DMS 273 treated with DMSO at 0.1 percent for 48 hours (cell line): Measurements from ENCODE around the gene IRF5.
"Not testable (repeated sequence)": the region's sequence is repeated elsewhere in the genome, so short reads cannot be mapped to it uniquely, and the experiment has no call there.

Experiments
- DNase-seq: peaks from one replicate; lab custom pipeline; 2025; lab: John Stamatoyannopoulos, UW

The IRF5 gene

DNA sequence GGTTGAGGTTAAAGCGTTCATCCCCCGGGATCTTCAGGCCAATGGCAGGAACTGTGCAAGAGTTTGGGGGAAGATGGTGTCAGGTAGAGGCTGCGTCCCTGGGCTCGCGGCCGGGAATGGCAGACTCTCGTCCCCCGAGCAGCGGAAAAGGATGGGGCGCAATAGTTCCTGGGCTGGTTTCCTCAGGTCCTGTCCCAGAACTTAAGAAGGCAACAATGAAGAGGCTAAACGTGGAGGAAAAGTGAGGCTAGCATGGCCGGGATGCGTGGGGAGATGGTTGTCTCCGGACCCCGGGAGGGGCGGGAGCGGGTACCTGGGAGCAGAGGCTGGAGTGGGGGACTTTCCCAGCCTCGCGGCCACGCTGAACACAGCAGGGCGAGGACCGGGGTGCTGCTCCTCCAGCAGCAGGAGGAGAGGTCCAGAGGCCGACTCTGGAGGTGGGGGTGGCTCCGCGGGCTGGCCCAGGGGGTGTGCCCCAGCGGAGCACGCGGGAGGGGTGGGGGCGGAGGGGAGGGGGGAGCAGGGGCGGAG, 882 bp downstream of the IRF5 start:
- DNase-seq = no peak

DNA sequence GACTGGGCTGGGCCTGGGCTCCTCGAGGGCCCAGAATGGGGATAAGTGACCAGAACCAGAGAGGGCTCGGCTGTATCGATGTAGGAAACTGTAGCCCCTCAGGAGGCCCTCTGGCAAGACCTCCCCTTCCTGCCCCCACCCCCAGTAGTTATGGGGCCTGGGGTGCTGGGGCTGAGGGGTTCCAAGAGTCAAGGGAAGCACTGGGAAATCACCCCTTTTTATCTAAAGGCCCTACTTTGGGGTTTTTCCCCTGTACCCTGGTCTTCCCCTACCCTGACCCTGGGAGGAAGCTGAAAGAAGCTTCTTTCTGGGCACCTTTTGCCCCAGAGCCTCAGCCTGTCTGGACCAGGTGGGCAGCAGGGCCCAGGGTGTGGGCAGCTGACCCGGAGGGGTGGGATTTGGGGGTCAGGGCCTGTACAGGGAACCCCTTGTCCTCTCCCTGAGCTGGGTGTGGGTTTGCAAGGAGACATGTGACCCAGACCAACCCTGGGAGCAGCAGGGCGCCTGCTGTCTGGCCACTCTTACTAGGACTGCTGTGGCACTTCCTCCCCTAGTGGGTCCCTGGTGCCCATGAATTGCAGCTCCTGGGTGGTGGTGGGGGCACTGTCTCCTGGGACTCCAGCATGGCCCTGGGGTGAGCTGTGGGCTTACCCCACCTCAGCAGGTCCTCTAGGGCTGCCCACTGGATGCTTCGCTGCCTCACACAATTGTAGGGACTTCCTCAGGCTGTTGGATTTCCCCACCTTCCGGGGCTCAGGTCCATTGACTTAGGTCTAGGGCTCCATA, 1.5 kb downstream of the IRF5 start:
- no peak for DNase-seq

DNA sequence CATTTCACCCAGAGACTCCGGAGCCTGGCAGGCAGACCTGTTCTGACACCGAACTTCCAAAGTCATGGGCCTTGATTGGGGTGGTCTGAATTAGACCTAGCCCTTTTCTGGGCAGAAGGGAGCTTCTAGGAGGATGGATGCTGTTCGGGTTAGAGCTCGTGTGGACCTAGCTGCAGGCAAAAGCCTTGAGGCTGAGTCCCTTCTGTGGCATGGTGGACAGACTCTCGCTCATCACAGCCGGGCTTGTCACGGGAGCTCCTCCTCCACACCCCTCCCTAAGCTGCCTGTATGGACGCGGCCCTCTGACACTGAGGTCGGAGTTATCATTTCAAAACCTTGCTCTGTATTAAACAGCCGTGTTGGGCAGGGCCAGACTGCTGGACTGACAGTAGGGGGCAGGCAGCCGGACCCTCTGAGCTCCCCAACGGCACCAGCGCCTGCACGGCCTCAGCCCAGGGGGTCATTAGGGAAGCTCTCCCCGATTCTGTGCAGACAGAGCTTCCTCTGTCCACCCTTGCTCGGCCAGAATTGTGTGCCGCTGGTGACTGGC, 2.2 kb downstream of the IRF5 start:
- no peak for DNase-seq

DNA sequence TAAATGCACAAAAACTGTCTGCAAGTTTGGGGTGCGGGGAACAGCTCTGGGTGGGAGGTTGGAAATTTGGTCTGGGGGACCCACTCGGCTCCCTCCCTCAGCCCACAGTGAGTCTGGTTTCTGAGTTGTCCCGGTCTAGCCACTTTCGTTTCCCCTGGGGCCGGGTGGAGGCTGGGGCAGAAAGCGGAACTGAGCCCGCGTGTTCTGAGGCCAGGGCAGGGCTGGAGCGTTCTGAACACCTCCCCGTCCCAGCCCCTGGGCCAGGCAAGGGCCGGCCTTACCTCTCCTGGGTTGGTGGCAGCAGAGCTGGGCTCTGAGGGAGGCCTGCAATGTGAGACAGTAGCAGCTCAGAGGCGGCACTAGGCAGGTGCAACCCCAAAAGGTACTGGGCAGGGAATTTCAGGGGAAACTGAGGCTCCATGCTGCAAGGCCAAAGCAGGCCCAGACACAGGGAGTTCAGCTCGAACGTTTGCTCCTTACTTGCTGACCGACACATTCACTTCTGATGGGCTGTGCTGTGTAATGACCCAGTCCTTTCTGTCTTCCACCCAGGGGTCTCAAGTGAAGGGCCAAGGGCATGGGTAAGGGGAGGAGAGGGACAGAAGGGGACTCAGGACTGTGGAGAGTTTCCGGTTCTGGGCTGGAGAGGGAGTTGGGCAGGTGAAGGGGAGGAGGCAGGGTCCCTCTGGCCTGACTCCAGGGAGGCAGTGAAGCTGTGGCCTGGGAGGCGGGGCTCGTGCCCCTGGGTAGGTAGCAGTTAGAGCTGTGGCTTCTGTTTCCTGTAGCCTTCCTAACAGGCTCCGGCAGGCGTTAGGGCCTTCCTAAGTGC, 3.0 kb downstream of the IRF5 start:
- DNase-seq = no peak

DNA sequence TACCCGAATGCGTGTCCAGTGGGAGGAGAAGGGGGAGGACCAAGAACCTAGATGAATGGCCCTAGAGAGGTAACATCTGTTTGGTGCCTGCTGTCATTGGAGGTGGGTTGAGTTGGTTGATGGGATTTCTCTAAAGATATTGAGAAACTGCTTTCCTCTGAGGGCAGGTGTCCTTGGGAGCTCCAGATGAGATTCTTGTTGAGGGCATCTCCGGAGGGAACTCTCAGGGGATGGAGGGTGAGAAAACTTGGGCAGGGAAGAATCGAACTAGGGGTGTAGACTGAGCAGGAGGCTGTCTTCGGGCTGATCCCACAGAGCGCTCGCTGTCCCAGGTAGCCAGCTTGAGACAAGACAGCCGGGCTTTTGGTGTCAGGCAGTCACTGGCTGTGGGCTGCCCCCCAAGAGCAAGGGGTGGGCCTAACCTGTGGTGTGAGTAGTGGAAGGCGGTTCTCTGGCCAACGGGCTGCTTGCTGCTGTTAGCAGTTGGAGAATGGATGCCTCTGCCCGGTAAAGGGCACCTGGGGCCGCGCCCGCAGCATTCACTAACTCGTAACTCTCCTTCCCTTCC, 3.7 kb downstream of the IRF5 start:
- no peak for DNase-seq

DNA sequence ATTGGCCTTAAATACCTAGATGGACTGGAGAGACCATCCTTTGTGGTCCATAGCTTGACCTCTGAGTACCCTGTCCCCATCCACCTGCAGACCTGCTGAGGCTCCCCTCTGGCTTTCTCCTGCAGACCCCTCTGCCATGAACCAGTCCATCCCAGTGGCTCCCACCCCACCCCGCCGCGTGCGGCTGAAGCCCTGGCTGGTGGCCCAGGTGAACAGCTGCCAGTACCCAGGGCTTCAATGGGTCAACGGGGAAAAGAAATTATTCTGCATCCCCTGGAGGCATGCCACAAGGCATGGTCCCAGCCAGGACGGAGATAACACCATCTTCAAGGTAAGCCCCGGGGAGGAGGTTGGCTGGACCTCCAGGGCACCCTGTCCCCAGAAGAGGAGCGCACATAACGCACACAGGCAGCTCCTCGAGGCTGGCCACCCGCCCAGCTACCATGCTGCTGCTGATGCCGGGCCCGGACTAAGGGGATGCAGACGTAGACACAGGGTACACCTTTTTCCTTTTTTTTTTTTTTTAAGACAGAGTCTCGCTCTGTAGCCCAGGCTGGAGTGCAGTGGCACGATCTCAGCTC, 4.3 kb downstream of the IRF5 start:
- DNase-seq = peak; percentile 41

DNA sequence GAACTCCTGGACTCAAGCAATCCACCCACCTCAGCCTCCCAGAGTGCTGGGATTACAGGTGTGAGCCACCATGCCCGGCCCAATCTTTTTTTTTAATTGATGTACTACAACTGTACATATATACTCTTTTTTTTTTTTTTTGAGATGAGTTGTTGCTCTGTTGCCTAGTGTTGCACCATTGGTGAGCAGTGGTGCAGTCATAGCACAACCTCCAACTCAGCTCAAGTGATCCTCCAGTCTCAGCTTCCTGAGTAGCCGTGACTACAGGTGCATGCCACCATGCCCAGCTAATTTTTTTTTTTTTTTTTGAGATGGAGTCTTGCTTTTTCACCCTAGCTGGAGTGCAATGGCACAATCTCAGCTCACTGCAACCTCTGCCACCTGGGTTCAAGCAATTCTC, 5.5 kb downstream of the IRF5 start:
- not testable (repeated sequence) for DNase-seq

DNA sequence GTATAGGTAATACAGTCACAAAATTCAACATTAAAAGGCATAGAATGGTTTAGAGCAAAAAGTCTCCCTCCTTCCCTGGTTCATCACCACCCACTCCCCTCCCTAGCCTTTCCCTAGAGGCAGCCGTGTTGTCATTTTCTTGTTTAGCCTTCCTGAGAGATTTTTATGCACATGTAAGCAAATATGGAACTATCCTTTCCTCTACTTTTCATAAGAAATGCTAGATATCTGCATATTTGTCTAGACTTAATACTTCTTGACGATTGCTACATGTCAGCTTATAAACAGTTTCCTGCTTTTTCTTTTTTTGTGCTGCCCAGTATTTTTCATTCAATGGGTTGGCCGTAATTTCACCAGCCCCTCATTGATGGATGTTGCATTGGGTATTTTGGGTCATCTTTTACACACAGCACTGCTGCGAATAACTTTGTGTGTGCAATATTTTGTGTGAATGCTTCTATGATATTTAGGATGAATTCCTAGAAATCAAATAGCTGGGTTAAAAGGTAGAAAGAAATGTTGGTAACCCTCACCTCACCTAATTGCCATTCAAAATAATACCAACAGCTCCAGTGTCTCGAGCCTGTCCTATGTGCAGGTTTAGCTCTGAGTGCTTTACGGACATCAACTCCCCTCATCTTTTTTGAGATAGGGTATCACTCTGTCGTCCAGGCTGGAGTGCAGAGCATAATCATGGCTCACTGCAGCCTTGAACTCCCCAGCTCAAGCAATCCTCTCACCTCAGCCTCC, 6.9 kb downstream of the IRF5 start:
- no peak for DNase-seq

DNA sequence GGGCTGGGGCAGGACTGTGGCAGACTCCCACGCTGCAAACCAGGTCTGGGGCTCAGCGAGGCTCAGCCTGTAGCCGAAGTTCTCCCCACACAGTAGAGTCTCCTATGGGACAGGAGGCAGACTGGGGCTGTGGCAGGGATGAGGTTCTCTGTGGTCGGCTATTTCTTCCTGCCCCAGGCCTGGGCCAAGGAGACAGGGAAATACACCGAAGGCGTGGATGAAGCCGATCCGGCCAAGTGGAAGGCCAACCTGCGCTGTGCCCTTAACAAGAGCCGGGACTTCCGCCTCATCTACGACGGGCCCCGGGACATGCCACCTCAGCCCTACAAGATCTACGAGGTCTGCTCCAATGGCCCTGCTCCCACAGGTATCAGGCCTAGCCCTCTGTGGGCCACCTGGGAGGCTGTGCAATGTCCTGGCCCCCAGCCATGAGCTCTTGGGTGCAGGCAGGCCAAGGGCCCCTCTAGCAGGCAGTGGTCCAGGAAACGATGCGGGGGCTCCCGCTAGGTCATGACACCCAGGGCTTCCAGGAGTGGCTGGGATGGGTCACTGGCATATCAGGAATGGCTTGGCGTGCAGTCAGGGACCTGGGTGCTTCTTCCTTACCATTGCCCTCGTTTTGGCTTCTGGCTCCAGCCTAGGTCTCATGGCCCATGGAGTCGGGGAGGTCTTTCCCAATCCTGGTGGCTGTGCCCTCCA, 8.1 kb downstream of the IRF5 start:
- no peak for DNase-seq

DNA sequence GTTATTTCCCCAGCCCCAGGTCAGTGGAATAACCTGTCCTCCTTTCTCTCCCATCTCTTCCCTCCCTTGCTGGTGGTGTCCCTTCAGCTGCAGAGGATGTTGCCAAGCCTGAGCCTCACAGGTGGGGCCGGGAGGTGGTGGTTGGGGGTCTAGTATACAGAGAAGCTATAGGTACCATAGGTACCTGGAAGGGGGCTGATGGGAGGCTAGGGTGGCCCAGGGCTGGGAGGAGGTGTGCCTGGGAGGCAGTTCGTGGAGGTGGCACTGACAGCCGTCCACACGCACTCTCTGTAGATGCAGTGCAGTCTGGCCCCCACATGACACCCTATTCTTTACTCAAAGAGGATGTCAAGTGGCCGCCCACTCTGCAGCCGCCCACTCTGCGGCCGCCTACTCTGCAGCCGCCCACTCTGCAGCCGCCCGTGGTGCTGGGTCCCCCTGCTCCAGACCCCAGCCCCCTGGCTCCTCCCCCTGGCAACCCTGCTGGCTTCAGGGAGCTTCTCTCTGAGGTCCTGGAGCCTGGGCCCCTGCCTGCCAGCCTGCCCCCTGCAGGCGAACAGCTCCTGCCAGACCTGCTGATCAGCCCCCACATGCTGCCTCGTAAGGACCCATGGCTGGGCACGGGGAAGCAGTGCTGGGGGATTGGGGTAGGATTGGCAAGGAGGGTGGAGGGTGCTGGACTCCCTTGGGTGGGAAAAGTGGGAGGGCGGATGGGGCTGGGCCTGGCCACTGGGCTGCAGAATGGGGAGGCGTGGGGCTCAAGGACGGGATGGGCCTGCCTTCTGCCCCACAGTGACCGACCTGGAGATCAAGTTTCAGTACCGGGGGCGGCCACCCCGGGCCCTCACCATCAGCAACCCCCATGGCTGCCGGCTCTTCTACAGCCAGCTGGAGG, 9.5 kb downstream of the IRF5 start:
- no peak for DNase-seq

DNA sequence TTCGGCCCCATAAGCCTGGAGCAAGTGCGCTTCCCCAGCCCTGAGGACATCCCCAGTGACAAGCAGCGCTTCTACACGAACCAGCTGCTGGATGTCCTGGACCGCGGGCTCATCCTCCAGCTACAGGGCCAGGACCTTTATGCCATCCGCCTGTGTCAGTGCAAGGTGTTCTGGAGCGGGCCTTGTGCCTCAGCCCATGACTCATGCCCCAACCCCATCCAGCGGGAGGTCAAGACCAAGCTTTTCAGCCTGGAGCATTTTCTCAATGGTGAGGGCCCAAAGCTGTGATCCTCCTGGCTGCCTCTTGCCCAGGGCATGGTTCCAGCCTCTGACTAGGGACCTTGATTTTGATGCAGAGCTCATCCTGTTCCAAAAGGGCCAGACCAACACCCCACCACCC, 10.1 kb downstream of the IRF5 start:
- no peak for DNase-seq

DNA sequence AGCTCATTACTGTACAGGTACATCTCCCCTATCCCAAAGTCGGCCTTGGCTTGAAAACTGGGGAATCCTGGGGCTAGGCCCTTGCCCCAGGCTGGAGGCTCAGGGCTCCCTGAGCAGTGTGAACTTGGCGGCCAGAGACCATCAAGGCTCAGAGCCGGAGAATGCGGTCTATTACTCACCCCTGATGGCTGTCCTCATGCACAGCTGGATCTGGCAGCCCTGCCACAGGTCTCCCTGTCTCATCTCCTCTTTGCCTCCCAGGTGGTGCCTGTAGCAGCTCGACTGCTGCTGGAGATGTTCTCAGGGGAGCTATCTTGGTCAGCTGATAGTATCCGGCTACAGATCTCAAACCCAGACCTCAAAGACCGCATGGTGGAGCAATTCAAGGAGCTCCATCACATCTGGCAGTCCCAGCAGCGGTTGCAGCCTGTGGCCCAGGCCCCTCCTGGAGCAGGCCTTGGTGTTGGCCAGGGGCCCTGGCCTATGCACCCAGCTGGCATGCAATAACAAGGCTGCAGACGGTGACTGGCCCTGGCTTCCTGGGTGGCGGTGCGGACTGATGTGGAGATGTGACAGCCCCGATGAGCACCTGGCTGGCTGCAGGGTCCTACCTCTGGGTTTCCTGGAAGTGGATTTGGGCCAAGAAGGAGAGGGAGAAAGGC, 10.7 kb downstream of the IRF5 start:
- DNase-seq = no peak

DNA sequence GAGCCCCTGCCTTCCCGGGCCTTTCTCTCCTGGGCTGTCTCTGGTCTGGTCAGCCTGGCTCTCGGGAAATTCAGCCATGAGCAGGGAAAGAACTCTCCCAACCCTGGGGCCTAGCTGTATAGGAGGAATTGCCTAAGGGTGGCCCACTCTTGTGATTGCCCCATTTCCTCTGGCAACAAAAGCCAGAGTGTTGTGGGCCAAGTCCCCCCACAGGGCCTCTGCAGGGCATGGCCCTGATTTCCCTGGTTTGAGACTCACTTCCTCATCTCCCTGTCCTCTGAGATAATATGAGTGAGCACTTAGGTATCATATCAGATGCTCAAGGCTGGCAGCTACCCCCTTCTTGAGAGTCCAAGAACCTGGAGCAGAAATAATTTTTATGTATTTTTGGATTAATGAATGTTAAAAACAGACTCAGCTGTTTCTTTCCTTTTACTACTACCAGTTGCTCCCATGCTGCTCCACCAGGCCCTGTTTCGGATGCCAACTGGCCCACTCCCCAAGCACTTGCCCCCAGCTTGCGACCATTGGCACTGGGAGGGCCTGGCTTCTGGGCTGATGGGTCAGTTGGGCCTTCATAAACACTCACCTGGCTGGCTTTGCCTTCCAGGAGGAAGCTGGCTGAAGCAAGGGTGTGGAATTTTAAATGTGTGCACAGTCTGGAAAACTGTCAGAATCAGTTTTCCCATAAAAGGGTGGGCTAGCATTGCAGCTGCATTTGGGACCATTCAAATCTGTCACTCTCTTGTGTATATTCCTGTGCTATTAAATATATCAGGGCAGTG, 11.4 kb downstream of the IRF5 start:
- no peak for DNase-seq

DNA sequence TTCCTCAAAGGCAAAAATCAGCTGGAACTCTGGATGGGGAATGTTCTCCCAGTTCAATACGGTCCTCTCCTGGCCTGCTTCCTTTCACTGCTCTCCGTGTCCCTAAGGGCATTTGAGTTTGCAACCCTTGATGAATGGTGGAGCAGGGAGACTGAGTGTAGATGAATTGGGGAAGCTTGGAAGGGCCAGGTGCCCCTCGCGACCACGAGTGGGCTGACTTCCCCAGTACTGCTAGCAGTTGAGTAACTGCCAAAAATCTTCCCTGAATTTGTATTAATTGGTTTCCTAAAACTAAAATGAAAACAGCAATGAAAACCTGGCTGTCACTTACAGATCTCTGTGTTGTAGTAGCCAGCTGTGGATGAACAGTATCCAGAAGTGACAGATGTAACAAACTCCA, 13.6 kb downstream of the IRF5 start:
- no peak for DNase-seq

DNA sequence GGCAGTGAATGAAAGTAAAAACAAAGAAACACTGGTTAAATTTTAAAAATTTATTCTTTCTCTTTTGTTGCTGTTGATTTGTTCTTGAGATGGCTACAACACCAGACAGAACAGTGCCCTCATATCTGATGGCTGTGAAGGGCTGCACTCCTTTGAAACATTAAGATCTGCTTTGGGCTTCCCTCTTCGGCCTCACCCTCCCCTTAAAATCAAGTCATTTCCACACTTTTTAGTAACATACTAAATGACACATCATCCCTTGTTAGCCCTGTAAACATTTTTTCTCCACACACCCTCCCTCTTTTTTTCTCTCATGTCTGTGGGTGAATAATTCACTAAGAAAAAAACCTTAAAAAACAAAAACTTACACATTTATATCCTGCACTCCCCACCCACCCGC, 16.4 kb downstream of the IRF5 start:
- DNase-seq = no peak

DNA sequence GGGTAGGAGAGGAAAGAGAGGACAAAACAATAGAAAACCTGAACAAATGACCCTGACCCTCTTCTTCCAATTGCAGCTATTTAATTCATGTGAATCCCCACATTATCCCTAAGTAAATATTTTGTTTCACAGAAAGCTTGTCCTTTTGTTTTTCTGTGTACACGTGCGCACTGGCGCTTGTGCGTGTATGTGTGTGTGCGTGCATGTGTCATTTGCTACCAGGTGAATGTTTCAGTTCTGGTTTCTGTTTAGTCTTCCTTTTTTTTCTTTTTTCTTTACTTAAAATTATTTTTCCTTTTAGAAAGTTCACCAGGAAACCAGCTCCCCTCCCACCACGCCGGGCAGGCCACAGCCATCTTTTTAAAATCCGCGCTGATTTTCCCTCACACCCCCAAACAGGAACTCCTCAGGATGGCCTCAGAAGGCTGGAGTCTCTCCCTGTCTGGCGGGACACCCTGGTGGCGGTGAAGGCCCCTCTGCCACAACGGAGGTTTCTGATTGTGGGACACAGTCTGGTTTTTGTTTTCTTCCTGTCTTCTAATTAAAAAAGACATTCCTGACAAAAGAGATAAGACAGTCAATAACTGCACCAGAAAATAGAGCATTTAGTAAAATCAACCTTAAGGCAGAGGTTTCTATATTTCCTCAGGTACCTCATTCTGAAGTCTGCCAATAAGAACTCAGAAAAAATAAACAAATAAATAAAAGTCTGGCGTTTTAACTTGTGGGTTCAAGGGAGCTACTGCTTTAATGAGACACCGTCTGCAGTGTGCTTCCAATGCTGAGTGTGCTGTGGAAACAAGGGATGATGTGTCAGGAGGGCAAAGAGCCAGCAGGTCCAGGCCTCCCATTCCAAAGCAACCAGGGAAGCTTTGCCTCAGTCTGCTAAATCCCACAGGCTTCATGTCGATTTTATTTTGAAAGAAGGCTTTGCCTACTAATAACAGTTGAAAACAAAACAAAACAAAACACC, 17.4 kb downstream of the IRF5 start:
- no peak for DNase-seq

DNA sequence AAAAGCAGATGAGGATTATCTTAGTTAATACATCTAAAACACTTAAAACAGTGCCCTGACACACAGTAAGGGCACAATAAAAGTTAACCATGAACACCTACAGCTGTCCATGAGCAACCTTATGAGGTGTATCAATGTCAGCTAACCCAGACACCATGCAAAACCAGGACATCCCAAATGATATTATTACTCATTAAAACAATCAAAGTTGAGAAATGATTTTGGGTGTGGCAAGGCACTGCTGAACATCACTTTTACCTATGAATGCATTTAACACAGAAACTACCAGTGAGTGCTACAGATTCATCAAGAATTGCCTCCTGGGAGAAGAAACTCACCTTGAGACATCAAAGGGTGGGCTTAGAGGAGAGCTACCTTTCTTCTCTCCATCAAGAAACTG, 18.3 kb downstream of the IRF5 start:
- no peak for DNase-seq
